Ramos (cell line): ENCODE data around the gene MIXL1.
"Not testable (repeated sequence)": the region's sequence is repeated elsewhere in the genome, so short reads cannot be mapped to it uniquely, and the experiment has no call there.

ENCODE experiments used
- in situ Hi-C: fragments of 300-500 bp; cut with MboI; formaldehyde crosslinking; loops from one replicate; pipeline ENCODE4 v1.14.3; 2022; ENCODE audit warnings: low sequenced_read_pairs; ENCODE audit not compliant: unreplicated experiment

Gene MIXL1

DNA sequence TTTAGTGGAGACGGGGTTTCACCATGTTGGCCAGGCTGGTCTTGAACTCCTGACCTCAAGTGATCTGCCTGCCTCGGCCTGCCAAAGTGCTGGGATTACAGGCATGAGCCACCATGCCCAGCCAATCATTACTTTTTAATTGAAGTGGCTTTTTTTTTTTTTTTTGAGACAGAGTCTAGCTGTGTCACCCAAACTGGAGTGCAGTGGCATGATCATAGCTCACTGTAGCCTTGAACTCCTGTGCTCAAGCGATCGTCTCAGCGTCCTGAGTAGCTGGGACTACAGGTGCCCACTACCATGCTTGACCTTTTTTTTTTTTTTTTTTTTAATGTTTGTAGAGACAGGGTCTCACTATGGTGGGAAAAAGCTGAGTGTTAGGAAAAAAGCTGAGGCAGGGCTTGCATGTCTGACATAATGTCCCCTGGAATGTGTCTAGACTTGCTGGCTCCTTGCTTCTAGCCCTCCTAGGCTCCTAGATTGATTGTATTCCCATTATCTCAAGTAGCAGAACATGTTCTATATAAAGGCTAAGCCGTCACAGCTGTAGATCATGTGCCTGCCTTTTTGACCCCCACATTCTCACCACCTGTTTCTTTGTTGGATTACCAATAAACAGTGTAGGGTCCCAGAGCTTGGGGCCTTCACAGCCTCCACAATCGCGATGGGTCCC lies 48.9 kb downstream of the MIXL1 start:
- in situ Hi-C loops: not testable (repeated sequence)

GRCh38 chr1:226274138-226274537 lies 50.7 kb downstream of the MIXL1 start:
- in situ Hi-C loops: no loop called here

DNA sequence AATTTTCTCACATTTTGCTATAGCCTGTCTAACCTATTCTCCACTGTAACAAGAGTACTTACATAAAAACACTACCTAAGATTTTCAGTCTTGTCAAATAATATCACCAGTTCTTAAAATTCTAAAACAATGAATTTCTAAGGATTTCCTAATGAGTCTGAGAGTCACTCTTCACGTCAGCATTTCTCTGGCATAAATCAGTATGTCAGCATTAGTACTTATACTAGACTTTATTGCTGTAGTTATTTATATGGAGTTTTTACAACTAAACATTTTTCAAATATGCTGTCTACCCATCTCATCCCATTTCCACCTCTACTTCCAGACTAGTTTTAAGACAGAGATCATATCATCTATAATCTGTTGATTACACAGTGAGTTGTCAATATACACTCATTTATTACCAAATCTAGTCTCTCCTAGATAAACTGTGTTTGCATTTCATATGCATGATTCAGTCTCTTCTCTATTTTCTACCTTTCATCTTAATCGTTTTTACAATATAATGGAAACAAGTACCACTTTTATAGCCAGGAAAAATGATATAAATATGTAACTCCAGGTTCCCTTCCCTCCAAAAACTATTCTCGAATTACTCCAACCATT lies 52.7 kb downstream of the MIXL1 start:
- in situ Hi-C loops: no loop called here
